ENCODE measurements around the gene ERC1.

- TF ChIP-seq CTCF (tag by site-specific recombination; IDR thresholded peaks at IDR 0.05) (no peak), ZNF274 (IDR thresholded peaks at IDR 0.05; ENCODE audit: low read length) (no peak), ZNF274 (tag by site-specific recombination; IDR thresholded peaks at IDR 0.05; ENCODE audit: borderline replicate concordance) (no peak), MYNN (tag by site-specific recombination; IDR thresholded peaks at IDR 0.05; ENCODE audit: borderline replicate concordance) (no peak), PBX3 (CRISPR knock-in tag; IDR thresholded peaks at IDR 0.05) (no peak), SP7 (tag by site-specific recombination; IDR thresholded peaks at IDR 0.05) (no peak), ZNF248 (tag by site-specific recombination; IDR thresholded peaks at IDR 0.05) (no peak), PATZ1 (tag by site-specific recombination; IDR thresholded peaks at IDR 0.05) (no peak), ZNF391 (tag by site-specific recombination; IDR thresholded peaks at IDR 0.05; ENCODE audit: borderline replicate concordance, low read depth) (no peak), ZNF670 (tag by site-specific recombination; IDR thresholded peaks at IDR 0.05; ENCODE audit: low read depth) (no peak), KLF1 (tag by site-specific recombination; IDR thresholded peaks at IDR 0.05) (no peak), ZSCAN18 (tag by site-specific recombination; IDR thresholded peaks at IDR 0.05) (no peak), ZNF280C (tag by site-specific recombination; IDR thresholded peaks at IDR 0.05) (no peak)
Measured at GRCh38 chr12:1291601-1292332, 300.7 kb downstream of the ERC1 start.
